SKM-1 (cell line): ENCODE data around the gene ADGRG2.

Source experiments
- DNase-seq: peaks from one replicate; lab custom pipeline; 2025; ENCODE audit not compliant: unreplicated experiment; lab: John Stamatoyannopoulos, UW

The ADGRG2 gene

GRCh38 chrX:18956303-18957032, 165.8 kb downstream of the ADGRG2 start:
- no peak for DNase-seq

GRCh38 chrX:18955676-18956075, 166.6 kb downstream of the ADGRG2 start:
- DNase-seq, result no peak

GRCh38 chrX:18951032-18951431, 171.2 kb downstream of the ADGRG2 start:
- no peak for DNase-seq

DNA sequence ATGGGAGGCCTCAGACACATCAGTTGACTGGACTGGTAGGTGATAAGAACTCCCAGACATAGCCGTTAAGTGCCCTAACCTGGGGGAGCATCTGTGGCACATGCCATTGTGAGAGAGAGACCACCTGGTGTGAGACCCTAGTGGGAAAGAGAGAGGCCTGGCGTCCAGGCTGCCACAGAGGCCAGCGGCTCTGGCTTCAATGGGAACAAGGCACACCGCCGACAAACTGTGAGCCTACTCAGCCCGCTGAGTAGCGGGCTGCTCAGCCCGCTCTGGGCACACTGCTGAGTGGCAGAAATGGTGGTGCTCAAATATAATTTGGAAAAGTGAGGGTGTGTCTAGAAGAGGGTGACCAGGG, 172.3 kb downstream of the ADGRG2 start:
- DNase-seq, result no peak

DNA sequence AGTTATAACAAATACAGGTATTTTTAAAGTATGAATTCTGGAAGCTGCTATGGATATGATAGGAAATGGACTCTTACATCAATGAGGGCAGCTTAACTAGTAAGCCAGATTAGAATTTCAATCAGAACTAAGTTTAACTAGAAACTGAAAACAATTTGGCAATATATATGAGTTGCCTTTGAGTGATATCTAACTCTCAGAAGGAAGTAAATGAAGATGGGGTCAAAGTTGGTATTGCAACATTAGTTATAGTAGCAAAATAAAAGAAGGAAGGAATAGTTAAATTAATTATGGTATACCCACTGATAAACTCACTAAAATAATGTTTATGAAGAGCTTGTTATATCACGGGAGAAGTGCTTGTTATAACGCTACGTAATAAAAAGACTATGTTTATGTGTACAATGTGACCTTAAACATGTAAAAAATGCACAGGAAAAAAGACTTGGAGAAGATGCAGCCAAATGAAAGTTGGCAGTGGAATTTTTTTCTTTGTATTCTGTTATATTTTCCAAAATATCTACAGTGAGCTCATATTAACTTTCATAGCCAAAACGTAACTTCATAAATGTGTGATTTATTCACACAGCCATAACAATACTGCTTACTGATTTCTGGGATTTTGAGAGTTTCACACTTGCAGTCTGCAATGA, 172.9 kb downstream of the ADGRG2 start:
- DNase-seq, result no peak

- DNase-seq, result no peak
These were observed 175.7 kb downstream of the ADGRG2 start for GRCh38 chrX:18946611-18947010.

- DNase-seq, result no peak
These were observed 176.1 kb downstream of the ADGRG2 start for GRCh38 chrX:18946157-18946556.

DNA sequence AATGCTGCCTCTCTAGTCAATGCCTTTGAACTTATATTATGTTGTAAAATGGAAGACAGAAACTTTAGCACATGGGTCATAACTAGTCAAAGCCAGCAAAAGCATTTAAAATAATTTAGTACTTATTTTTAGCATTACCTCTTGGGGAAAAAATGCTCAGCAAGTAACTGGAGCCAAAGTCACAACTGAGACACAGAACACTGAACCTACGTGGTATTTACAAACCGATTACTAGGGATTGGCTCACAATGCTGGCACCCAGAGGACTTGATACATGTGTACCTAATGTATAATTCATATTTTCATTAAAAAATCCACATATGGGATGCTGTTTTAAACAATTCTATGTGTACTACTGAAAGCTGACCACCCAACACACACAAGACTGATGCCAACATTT, 176.8 kb downstream of the ADGRG2 start:
- no peak for DNase-seq

DNA sequence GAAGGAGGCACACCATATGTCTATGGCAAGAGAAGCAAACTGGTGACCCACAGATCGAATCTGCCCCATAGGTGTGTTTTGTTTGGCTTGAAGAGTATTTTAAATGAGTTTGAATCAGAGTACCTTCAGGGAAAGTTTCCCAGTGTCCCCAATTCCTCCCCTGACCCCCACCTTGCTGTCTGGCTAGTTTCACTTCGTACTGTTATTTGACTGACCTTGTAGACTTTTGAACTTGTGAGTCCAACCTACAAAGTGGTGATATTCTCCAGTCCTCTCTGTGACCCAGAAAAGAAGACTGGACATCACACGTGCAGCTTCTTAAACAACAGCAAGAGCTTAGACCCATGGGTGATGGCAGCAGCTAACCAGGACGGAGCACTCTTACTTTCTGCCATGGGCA, 177.8 kb downstream of the ADGRG2 start:
- DNase-seq, result no peak

- no peak for DNase-seq
These were observed 180.4 kb downstream of the ADGRG2 start for GRCh38 chrX:18941896-18942295.
